Effector memory CD4-positive, alpha-beta T cell (primary cell): Measurements from ENCODE around the gene UBE2G1.

Experiments
- DNase-seq, 3 donors: peaks; one replicate each; pipeline ENCODE4 v3.0.0-alpha.2; 2020
- H3K27ac ChIP-seq: 2 replicates; pipeline ENCODE4 v1.7.0; 2013; ENCODE audit warnings: mild to moderate bottlenecking, low read length, moderate library complexity; ENCODE audit not compliant: insufficient read depth, poor library complexity, severe bottlenecking
- H3K27me3 ChIP-seq: replicated peaks from 2 replicates; pipeline ENCODE4 v1.7.0; 2013; ENCODE audit warnings: mild to moderate bottlenecking, low read length; ENCODE audit not compliant: insufficient read depth, control insufficient read depth, poor library complexity, severe bottlenecking
- H3K36me3 ChIP-seq: 2 replicates; pipeline ENCODE4 v1.7.0; 2013; ENCODE audit warnings: mild to moderate bottlenecking, low read length, moderate library complexity; ENCODE audit not compliant: control insufficient read depth, insufficient read depth
- H3K4me1 ChIP-seq: 2 replicates; pipeline ENCODE4 v1.7.0; 2013; ENCODE audit warnings: low read length, mild to moderate bottlenecking; ENCODE audit not compliant: control insufficient read depth, insufficient read depth, poor library complexity, severe bottlenecking
- H3K4me3 ChIP-seq: 2 replicates; pipeline ENCODE4 v1.7.0; 2013; ENCODE audit warnings: low read length, low read depth, mild to moderate bottlenecking; ENCODE audit not compliant: insufficient read depth, poor library complexity, severe bottlenecking
- H3K9me3 ChIP-seq: 2 replicates; pipeline ENCODE4 v1.7.0; 2013; ENCODE audit warnings: mild to moderate bottlenecking, low read length, moderate library complexity; ENCODE audit not compliant: control insufficient read depth

Gene UBE2G1

DNA sequence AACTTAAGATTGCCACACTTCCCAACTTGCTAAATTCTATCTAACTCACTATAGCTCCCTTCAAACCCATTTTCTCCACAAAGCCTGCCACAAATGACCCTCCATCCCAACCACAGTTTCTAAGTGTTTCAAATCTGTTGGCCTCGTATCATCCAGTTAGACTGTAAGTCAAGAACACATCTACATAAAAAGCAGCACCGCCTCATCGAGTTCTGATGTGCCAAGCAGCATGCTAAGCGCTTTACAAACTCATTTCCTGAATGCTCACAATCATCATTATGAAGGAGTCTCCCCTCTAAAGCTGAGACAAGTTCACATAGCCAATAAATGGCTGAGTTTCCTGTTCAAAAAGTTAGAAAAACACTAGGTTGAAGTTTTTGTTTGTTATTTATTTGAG is 93.5 kb downstream of the UBE2G1 start:
- no peak overlapping the region for H3K27ac ChIP-seq
- no peaks in the 10 kb centered on the region for H3K9me3 ChIP-seq
- peaks cover 10% of the 10 kb centered on the region for H3K36me3 ChIP-seq
- no peak for DNase-seq
- H3K4me1 ChIP-seq, result no peaks in the 10 kb centered on the region
- H3K4me3 ChIP-seq, result no peak overlapping the region
- no peaks in the 10 kb centered on the region for H3K27me3 ChIP-seq

- no peak overlapping the region for H3K27ac ChIP-seq
- H3K4me1 ChIP-seq, result no peaks in the 10 kb centered on the region
- no peaks in the 10 kb centered on the region for H3K27me3 ChIP-seq
- H3K36me3 ChIP-seq, result peaks cover 6% of the 10 kb centered on the region
- no peak for DNase-seq
- H3K4me3 ChIP-seq, result no peak overlapping the region
- H3K9me3 ChIP-seq, result no peaks in the 10 kb centered on the region
These were observed 94.1 kb downstream of the UBE2G1 start for GRCh38 chr17:4272213-4272971.

- Histone ChIP-seq H3K27ac (no peak overlapping the region), H3K4me1 (no peaks in the 10 kb centered on the region), H3K4me3 (no peak overlapping the region), H3K9me3 (no peaks in the 10 kb centered on the region), H3K36me3 (peaks cover 6% of the 10 kb centered on the region), H3K27me3 (no peaks in the 10 kb centered on the region)
- no peak for DNase-seq
These were observed 95.7 kb downstream of the UBE2G1 start for GRCh38 chr17:4270736-4271135.

DNA sequence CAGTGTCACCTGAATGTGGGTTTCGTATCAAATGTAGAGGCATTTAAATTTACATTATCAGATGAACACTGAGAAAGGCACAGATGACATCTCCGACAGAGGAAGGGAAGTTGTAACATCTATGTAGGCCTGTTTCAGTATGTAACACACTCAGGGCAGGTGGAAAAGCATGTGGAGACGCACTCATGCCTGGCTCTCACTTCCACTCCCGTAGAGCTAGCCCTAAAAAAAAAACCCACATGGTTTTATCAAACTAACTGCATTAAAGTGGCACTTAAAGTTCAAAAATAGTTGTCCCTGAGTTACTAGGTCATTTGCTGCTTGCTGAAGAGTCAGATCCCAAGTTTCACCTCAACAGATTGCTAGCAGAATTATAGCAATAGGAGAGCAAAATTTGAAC is 96.6 kb downstream of the UBE2G1 start:
- H3K4me1 ChIP-seq, result no peaks in the 10 kb centered on the region
- DNase-seq, result no peak
- no peaks in the 10 kb centered on the region for H3K27me3 ChIP-seq
- peaks cover 6% of the 10 kb centered on the region for H3K36me3 ChIP-seq
- no peaks in the 10 kb centered on the region for H3K9me3 ChIP-seq
- no peak overlapping the region for H3K4me3 ChIP-seq
- H3K27ac ChIP-seq, result no peak overlapping the region

DNA sequence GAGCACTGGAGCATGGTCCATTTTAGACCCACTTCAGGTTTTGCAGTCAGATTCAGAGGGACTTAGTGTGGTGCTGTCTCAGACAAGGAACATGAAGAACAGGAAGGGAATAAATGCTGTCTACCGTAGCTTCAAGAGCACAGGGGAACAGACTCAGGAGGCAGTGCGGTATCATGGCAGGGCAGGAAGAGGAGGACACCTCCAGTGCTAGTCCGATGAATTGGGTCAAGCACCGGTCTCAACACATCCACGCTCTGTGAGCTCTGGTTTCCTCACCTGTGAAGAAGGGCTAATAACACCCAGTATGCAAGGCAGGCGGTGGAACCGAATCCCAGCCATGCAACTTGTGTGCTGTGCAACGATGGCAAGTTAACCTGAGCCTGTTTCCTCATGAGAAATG is 99.1 kb downstream of the UBE2G1 start:
- Histone ChIP-seq H3K36me3 (peaks cover 6% of the 10 kb centered on the region), H3K9me3 (no peaks in the 10 kb centered on the region), H3K4me3 (no peak overlapping the region), H3K27me3 (no peaks in the 10 kb centered on the region), H3K27ac (no peak overlapping the region), H3K4me1 (peaks cover 10% of the 10 kb centered on the region)
- DNase-seq, result no peak

DNA sequence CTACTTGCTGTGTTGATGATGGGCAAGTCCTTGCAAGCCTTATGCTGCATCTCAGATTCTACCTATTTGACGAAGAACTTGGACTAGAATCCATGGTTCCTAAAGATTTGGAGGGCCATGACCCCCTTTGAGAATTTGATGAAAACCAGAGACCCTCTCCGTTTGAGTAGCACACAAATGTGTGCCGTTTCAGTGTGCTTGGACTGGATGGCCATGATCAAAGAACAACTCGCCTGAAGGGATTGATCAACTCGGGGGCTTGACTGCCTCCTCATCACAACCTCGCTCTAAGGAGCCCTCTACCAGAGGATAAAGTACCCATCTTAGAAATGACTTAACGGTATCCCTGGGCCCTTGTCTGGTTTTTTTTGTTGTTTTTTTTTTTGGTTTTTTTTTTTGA is 99.9 kb downstream of the UBE2G1 start:
- Histone ChIP-seq H3K27ac (no peak overlapping the region), H3K27me3 (no peaks in the 10 kb centered on the region), H3K36me3 (no peaks in the 10 kb centered on the region), H3K4me3 (no peak overlapping the region), H3K9me3 (no peaks in the 10 kb centered on the region), H3K4me1 (peaks cover 15% of the 10 kb centered on the region)
- DNase-seq, result no peak

- peaks cover 25% of the 10 kb centered on the region for H3K4me1 ChIP-seq
- no peaks in the 10 kb centered on the region for H3K9me3 ChIP-seq
- H3K27ac ChIP-seq, result peak within 1 kb of the TSS; percentile 84
- DNase-seq, result peak; percentile 94 to 97 (median 97)
- H3K27me3 ChIP-seq, result no peaks in the 10 kb centered on the region
- H3K36me3 ChIP-seq, result peaks cover 11% of the 10 kb centered on the region
- peak within 1 kb of the TSS; percentile 94 for H3K4me3 ChIP-seq
These were observed 102.9 kb downstream of the UBE2G1 start, which contains the start of gene ANKFY1 for GRCh38 chr17:4263282-4264215. TSS of gene ANKFY1 (minus strand) at chr17:4263979. CDS start at chr17:4263941, 38 bp downstream.

- Histone ChIP-seq H3K4me1 (peaks cover 25% of the 10 kb centered on the region), H3K4me3 (peak overlapping the region; percentile 94), H3K27ac (peak overlapping the region; percentile 84), H3K36me3 (peaks cover 11% of the 10 kb centered on the region), H3K9me3 (no peaks in the 10 kb centered on the region), H3K27me3 (no peaks in the 10 kb centered on the region)
- no peak for DNase-seq
These were observed 103.8 kb downstream of the UBE2G1 start for GRCh38 chr17:4262703-4263102.

GRCh38 chr17:4261452-4261851 is 105.0 kb downstream of the UBE2G1 start:
- H3K27me3 ChIP-seq, result no peaks in the 10 kb centered on the region
- peaks cover 11% of the 10 kb centered on the region for H3K36me3 ChIP-seq
- no peak for DNase-seq
- H3K4me3 ChIP-seq, result no peak overlapping the region
- peaks cover 25% of the 10 kb centered on the region for H3K4me1 ChIP-seq
- no peak overlapping the region for H3K27ac ChIP-seq
- H3K9me3 ChIP-seq, result no peaks in the 10 kb centered on the region

DNA sequence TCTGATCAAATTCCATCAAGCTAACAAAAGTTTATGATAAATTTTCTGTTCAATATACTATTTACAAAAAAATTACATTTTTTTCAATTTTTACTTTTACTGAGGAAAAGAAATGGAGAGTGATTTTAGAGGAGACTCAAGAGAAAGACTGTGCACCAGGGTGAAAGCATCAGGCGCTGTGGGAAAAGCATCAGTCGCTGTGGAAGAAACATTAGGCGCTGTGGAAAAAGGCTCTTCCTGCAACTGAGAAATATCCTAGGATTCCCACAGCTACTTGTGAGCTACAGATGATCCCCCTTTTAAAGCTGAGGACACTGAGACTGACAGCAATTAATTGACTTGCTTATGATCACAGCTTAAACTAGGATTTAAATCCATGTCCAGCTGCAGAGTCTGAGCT is 107.6 kb downstream of the UBE2G1 start:
- Histone ChIP-seq H3K4me3 (no peak overlapping the region), H3K27ac (no peak overlapping the region), H3K27me3 (no peaks in the 10 kb centered on the region), H3K36me3 (peaks cover 11% of the 10 kb centered on the region), H3K9me3 (no peaks in the 10 kb centered on the region), H3K4me1 (peaks cover 20% of the 10 kb centered on the region)
- no peak for DNase-seq
